ENCODE measurements around the gene ARHGAP27.
A peak's percentile ranks its signal among the peaks of the same experiment; 100 is the strongest.

ARHGAP27 gene

DNA sequence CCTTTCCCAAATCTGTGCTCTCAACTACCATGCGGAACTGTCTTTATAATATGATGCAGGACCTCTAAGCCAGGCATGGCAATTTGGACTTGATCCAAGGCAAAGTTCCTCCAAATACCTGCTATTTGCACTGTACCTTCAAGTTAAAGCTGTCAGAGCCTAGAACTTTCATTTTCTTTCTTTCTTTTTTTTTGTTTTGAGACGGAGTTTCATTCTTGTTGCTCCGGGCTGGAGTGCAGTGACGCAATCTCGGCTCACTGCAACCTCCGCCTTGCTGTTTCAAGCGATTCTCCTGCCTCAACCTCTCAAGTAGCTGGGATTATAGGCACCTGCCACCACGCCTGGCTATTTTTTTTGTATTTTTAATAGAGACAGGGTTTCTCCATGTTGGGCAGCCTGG is 51.7 kb downstream of the ARHGAP27 start:
- H3K9ac ChIP-seq (ENCODE audit: low read length): no peak overlapping the region
- H3K27ac ChIP-seq (ENCODE audit: low read depth, low read length): no peak overlapping the region
- no peaks in the 10 kb centered on the region for H3K27me3 ChIP-seq (ENCODE audit: control insufficient read depth, insufficient read depth, low read length)
- no peaks in the 10 kb centered on the region for H3K36me3 ChIP-seq (ENCODE audit: control insufficient read depth, insufficient read depth, low read length)
- no peak overlapping the region for H3K4me3 ChIP-seq (ENCODE audit: low read length)
- no peaks in the 10 kb centered on the region for H3K4me1 ChIP-seq (ENCODE audit: control insufficient read depth, insufficient read depth, low read length)

DNA sequence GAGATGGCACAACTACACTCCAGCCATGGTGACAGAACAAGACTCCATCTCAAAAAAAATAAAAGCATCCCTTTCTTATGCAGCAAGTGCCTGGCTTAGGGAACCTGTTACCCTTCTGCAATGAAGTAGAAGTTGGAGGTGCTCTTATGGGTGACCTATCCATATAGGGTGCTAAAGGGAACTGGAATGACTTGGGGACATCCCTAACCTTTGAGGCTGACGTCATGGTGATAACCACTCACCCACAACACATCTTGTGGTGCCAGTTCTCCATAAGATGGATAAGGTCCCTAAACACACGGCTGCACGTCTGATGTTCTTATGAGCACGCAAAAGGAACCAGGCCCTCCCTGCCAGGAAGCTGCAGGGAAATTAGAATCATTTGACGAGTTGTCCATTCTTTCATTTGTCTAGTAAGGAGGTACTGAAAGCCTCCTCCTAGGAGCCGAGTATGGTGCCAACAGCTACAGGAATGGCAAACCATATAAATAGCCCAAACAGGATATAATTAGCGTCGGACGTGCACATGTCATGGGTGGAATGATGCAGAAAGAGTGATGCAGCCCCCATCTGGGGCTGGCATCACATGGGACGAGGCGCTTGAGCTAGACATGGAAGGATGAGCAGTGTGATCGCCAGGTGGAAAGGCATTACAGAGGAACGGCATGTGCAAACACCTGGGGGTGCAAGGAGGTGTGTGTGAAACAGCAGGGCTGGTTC is 52.5 kb downstream of the ARHGAP27 start:
- Histone ChIP-seq H3K9ac (ENCODE audit: low read length) (no peak overlapping the region), H3K27me3 (ENCODE audit: control insufficient read depth, insufficient read depth, low read length) (no peaks in the 10 kb centered on the region), H3K36me3 (ENCODE audit: control insufficient read depth, insufficient read depth, low read length) (no peaks in the 10 kb centered on the region), H3K4me3 (ENCODE audit: low read length) (no peak overlapping the region), H3K27ac (ENCODE audit: low read depth, low read length) (no peak overlapping the region), H3K4me1 (ENCODE audit: control insufficient read depth, insufficient read depth, low read length) (no peaks in the 10 kb centered on the region)

DNA sequence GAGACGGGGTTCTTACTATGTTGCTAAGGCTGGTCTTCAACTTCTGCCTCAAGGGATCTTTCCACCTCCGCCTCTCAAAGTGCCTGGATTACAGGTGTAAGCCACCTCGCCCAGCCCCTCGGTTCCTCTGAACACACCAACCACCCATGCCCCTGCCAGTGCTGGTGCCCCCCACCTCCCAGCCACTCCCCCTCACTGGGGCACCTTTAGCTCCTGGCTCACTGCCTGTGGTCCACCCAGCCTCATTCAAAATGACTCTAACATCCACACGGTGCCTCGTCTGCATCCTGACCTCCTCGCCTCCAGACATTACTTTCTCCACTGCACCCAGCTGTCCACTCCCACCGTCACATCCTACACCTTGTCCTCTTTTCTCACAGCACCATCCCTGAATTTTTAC is 55.3 kb downstream of the ARHGAP27 start:
- no peaks in the 10 kb centered on the region for H3K36me3 ChIP-seq (ENCODE audit: control insufficient read depth, insufficient read depth, low read length)
- no peak overlapping the region for H3K27ac ChIP-seq (ENCODE audit: low read depth, low read length)
- H3K9ac ChIP-seq (ENCODE audit: low read length): no peak overlapping the region
- H3K4me1 ChIP-seq (ENCODE audit: control insufficient read depth, insufficient read depth, low read length): no peaks in the 10 kb centered on the region
- no peak overlapping the region for H3K4me3 ChIP-seq (ENCODE audit: low read length)
- no peaks in the 10 kb centered on the region for H3K27me3 ChIP-seq (ENCODE audit: control insufficient read depth, insufficient read depth, low read length)

DNA sequence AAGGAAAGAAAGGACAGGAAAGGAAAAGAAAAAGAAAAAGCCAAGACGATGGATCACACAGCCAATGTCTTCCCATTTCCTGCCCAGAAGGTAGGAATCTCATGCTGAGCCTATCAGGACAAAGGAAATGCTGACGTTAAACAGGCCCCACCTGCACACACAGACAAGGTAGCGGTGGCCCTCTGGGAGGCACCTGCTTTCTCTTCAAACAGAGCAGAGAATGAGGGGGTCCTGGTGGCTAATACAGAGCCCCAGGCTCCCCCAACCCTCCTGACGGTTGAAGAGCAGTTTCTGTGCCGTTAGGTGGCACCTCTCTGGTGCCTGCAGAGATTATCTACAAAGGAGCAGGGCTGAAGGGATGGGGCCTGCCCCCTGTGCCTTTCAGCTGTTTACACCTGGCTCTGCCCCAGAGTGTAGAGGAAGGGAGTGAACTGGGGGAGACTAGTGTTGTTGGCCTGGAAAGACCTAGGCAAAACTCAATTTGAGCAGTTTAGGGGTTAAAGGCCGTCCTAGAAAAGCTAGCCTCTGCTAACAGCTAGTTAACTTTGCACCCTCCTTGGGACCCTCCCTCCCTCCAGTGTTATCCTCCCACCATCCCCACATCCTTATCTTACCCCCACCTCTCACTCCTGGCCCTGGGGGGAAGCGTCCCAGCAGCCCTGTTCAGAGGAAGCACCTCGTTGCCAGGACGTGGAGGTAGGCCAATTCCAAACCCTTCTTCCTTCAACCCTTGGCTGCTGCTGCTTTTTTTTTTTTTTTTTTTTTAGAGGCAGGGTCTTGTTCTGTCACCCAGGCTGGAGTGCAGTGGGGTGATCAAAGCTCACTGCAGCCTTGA is 56.3 kb downstream of the ARHGAP27 start:
- Histone ChIP-seq H3K9ac (ENCODE audit: low read length) (no peak overlapping the region), H3K36me3 (ENCODE audit: control insufficient read depth, insufficient read depth, low read length) (no peaks in the 10 kb centered on the region)

DNA sequence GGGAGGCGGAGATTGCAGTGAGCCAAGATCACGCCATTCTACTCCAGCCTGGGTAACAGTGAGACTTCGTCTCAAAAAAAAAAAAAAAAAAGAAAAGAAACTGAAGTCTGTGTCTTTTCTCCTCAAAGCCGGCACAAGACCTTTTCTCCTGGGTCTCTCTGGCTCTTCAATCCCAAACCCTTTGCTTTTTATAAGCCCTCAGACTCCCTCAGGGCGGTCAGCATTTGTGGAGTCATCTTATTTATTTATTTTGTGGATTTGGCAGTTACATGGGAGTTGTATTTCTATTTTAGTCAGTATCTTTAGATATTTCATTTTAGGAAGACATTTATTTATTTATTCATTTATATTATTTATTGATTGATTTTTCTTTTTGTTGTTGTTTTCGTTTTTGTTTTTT is 58.2 kb downstream of the ARHGAP27 start:
- H3K9ac ChIP-seq (ENCODE audit: low read length): no peak overlapping the region
- H3K4me1 ChIP-seq (ENCODE audit: control insufficient read depth, insufficient read depth, low read length): peaks cover 4% of the 10 kb centered on the region
- H3K36me3 ChIP-seq (ENCODE audit: control insufficient read depth, insufficient read depth, low read length): no peaks in the 10 kb centered on the region
- H3K27ac ChIP-seq (ENCODE audit: low read depth, low read length): no peak overlapping the region
- no peak overlapping the region for H3K4me3 ChIP-seq (ENCODE audit: low read length)
- H3K27me3 ChIP-seq (ENCODE audit: control insufficient read depth, insufficient read depth, low read length): no peaks in the 10 kb centered on the region

More for the DNA sequence above, 56.3 kb downstream of the ARHGAP27 start:
- H3K27me3 ChIP-seq (ENCODE audit: control insufficient read depth, insufficient read depth, low read length): no peaks in the 10 kb centered on the region
- H3K4me1 ChIP-seq (ENCODE audit: control insufficient read depth, insufficient read depth, low read length): no peaks in the 10 kb centered on the region
- no peak overlapping the region for H3K4me3 ChIP-seq (ENCODE audit: low read length)
- H3K27ac ChIP-seq (ENCODE audit: low read depth, low read length): no peak overlapping the region

DNA sequence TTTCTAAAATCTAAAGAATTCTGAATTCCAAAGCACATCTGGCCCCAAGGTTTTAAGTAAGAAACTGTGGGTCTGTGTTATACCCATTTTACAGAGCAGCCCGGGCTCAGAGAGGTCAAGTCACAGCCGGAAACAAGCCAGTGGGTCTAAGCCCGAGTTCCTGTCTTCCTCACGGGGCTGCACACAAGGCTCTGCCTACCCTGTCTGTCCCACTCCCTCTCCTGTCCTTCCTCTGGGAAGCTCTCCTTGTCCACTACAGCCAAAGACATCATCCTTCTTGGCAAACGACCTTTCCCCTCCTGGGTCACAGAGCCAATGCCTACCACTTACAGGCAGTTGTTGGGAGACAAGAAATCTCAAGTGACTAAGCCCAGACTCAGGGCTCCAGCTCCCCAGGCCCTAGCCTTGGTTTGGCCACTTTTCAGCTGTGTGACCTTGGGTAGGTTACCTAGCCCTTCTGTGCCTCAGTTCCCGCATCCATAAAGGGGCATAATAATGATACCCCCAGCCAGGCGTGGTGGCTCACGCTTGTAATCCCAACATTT is 60.3 kb downstream of the ARHGAP27 start:
- Histone ChIP-seq H3K36me3 (ENCODE audit: control insufficient read depth, insufficient read depth, low read length) (no peaks in the 10 kb centered on the region), H3K27me3 (ENCODE audit: control insufficient read depth, insufficient read depth, low read length) (no peaks in the 10 kb centered on the region), H3K27ac (ENCODE audit: low read depth, low read length) (peak overlapping the region; percentile 82), H3K4me3 (ENCODE audit: low read length) (no peak overlapping the region), H3K9ac (ENCODE audit: low read length) (no peak overlapping the region), H3K4me1 (ENCODE audit: control insufficient read depth, insufficient read depth, low read length) (peaks cover 4% of the 10 kb centered on the region)

DNA sequence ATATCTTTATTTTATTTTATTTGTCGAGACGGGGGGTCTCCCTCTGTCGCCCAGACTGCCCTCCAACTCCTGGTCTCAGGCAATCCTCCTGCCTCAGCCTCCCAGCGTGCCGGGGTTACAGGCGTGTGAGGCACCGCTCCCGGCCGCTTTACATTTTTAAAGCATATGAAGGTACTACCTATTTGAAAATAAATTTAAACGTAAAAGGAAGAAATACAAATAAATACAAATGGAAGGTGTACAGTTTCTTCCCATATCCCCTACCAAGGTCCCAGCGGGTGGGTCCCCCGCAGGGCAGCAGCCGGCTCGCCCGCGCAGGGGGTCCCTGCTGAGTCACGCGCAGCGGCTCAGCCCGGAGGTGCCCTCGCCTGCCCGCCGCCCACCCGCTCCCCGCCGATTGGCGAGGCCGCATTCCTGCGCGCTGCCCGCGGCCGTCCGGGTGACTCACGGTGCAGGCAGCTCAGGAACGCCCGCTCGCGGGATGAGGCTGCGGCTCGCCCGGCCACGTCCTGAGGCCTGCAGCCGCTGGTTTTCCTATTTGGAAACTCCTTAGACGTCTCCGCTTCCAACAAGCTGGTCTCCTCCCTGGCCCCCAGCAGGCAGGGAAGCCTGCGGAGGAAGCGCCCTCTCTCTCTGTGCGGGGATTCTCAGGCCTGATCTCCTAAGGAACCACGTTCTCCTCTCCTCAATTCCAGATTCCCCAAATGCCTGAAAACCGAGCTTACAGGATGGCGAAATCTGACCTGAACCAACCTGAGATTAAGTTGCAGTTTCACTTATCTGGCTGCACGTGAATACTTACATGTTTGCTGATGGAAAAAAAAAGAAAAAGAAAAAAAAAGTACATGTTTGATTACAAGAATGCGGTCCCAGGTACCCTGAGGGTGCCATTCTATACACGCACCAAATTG is 61.0 kb downstream of the ARHGAP27 start:
- peak overlapping the region; percentile 82 for H3K27ac ChIP-seq (ENCODE audit: low read depth, low read length)
- no peaks in the 10 kb centered on the region for H3K36me3 ChIP-seq (ENCODE audit: control insufficient read depth, insufficient read depth, low read length)
- no peaks in the 10 kb centered on the region for H3K27me3 ChIP-seq (ENCODE audit: control insufficient read depth, insufficient read depth, low read length)
- no peak overlapping the region for H3K9ac ChIP-seq (ENCODE audit: low read length)
- H3K4me1 ChIP-seq (ENCODE audit: control insufficient read depth, insufficient read depth, low read length): peaks cover 4% of the 10 kb centered on the region
- peak overlapping the region; percentile 42 for H3K4me3 ChIP-seq (ENCODE audit: low read length)

DNA sequence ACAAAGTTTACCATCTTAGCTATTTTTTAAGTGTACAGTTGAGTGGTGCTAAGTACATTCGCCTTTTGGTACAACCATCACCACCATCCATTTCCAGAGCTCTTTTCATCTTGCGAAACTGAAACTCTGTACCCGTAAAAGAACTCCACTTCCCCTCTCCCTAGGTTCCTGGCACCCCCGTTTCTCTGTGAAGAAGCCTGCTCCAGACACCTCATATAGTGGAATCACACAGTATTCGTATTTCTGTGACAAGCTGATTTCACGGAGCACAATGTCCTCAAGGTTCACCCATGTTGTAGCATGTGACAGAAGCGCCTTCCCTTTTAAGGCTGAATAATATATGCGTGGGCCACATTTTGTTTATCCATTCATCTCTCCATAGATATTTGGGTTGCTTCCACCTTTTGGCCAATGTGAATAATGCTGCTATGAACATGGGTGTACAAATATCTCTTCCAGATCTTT is 61.7 kb downstream of the ARHGAP27 start:
- H3K4me1 ChIP-seq (ENCODE audit: control insufficient read depth, insufficient read depth, low read length): peaks cover 4% of the 10 kb centered on the region
- no peaks in the 10 kb centered on the region for H3K27me3 ChIP-seq (ENCODE audit: control insufficient read depth, insufficient read depth, low read length)
- no peak overlapping the region for H3K9ac ChIP-seq (ENCODE audit: low read length)
- peak overlapping the region; percentile 42 for H3K4me3 ChIP-seq (ENCODE audit: low read length)
- peak overlapping the region; percentile 82 for H3K27ac ChIP-seq (ENCODE audit: low read depth, low read length)
- no peaks in the 10 kb centered on the region for H3K36me3 ChIP-seq (ENCODE audit: control insufficient read depth, insufficient read depth, low read length)

DNA sequence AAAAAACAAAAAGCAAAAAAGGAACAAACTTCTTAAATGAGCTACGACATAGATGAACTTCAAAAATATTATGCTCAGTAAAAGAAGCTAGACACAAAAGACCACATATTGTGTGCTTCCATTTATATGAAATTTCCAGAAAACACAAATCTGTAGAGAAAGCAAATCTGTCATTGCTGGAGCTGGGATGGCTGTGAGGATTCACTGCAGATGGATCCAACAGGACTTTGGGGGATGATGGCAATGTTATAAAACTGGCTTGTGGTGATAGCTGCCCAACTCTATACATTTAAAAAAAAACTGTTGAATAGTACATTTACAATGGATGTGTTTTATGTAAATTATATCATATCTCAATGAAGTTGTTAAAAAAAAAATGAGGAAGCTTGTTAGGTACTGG is 63.2 kb downstream of the ARHGAP27 start:
- Histone ChIP-seq H3K4me1 (ENCODE audit: control insufficient read depth, insufficient read depth, low read length) (peaks cover 4% of the 10 kb centered on the region), H3K27ac (ENCODE audit: low read depth, low read length) (no peak overlapping the region), H3K27me3 (ENCODE audit: control insufficient read depth, insufficient read depth, low read length) (no peaks in the 10 kb centered on the region), H3K4me3 (ENCODE audit: low read length) (no peak overlapping the region), H3K9ac (ENCODE audit: low read length) (no peak overlapping the region), H3K36me3 (ENCODE audit: control insufficient read depth, insufficient read depth, low read length) (no peaks in the 10 kb centered on the region)

DNA sequence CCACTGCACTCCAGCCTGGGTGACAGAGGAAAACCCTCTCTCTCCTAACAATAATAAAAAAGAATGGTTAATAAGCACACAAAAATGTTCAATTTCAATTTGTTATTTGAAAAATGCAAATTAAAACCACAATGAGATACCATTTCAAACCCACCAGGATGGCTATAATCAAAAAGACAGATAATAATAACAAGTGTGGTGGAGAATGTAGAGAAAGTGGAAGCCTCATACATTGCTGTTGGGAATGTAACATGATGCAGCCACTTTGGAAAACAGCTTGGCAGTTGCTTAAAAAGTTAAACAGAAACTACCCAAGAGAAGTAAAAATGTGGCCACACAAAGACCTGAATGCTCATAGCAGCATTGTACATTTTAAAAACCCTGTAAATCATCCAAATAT is 64.0 kb downstream of the ARHGAP27 start:
- H3K9ac ChIP-seq (ENCODE audit: low read length): no peak overlapping the region
- no peaks in the 10 kb centered on the region for H3K36me3 ChIP-seq (ENCODE audit: control insufficient read depth, insufficient read depth, low read length)
- no peak overlapping the region for H3K4me3 ChIP-seq (ENCODE audit: low read length)
- no peak overlapping the region for H3K27ac ChIP-seq (ENCODE audit: low read depth, low read length)
- peaks cover 4% of the 10 kb centered on the region for H3K4me1 ChIP-seq (ENCODE audit: control insufficient read depth, insufficient read depth, low read length)
- no peaks in the 10 kb centered on the region for H3K27me3 ChIP-seq (ENCODE audit: control insufficient read depth, insufficient read depth, low read length)

DNA sequence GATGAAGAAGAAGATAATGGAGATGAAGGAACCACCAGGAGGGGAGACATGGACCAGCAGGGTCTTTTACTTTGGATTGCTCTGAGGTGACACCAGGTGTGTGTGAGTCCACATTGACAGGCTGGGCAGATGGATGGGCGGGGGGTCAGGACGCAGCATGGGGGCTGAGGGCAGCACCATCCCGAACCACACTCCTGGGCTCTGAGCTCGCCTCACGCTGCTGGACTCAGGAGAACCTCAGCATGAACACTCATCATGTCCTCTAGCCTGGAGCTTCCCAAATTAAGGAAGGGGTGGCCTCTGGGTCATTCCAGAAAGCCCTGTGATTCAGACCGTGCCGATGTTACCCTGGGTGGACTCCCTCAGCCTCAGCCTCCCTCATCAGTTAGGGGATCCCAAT is 65.5 kb downstream of the ARHGAP27 start:
- H3K27ac ChIP-seq (ENCODE audit: low read depth, low read length): no peak overlapping the region
- H3K4me1 ChIP-seq (ENCODE audit: control insufficient read depth, insufficient read depth, low read length): peaks cover 4% of the 10 kb centered on the region
- no peaks in the 10 kb centered on the region for H3K27me3 ChIP-seq (ENCODE audit: control insufficient read depth, insufficient read depth, low read length)
- no peak overlapping the region for H3K9ac ChIP-seq (ENCODE audit: low read length)
- H3K36me3 ChIP-seq (ENCODE audit: control insufficient read depth, insufficient read depth, low read length): no peaks in the 10 kb centered on the region
- H3K4me3 ChIP-seq (ENCODE audit: low read length): no peak overlapping the region

DNA sequence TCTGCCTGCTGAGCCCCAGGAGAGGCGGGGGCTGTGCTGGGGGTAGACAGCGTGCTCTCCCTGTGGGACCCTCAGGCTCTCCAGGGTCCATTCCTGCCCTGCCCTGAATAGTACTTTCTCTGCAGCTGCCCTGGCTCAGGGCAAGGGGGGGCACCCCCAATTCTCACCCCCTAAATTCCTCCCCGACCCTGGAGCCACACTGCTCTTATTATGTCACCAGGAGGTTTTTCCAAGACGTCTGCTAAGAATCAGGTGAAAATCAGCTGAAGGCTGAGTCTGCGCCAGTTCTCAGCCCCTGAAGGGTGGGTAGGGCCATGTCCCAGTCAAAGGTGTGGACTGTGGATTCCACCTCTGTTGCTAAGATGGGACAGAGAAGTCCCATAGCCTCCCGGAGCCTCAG is 66.0 kb downstream of the ARHGAP27 start:
- Histone ChIP-seq H3K9ac (ENCODE audit: low read length) (no peak overlapping the region), H3K27me3 (ENCODE audit: control insufficient read depth, insufficient read depth, low read length) (no peaks in the 10 kb centered on the region), H3K4me3 (ENCODE audit: low read length) (no peak overlapping the region)

More for the DNA sequence above, 66.0 kb downstream of the ARHGAP27 start:
- peaks cover 4% of the 10 kb centered on the region for H3K4me1 ChIP-seq (ENCODE audit: control insufficient read depth, insufficient read depth, low read length)
- H3K36me3 ChIP-seq (ENCODE audit: control insufficient read depth, insufficient read depth, low read length): no peaks in the 10 kb centered on the region
- no peak overlapping the region for H3K27ac ChIP-seq (ENCODE audit: low read depth, low read length)
